Panc1 (cell line): ENCODE data around the gene ZSWIM3. TPM values are rescaled to one million over a fixed set of nuclear protein-coding genes. Genes with fewer than 3 reads are reported as not detected.

Experiments
- ATAC-seq: fragments of 200-7000 bp; cut with Tn5 transposase; 2 replicates; pipeline ENCODE4 v1.9.1; 2020; ENCODE audit warnings: mild to moderate bottlenecking, moderate library complexity
- BruUV-seq: library from RNA; stranded (reverse); fragments of 400-500 nt; replicated peaks from 2 replicates; lab custom pipeline; 2021; lab: Mats Ljungman, UMichigan
- CTCF ChIA-PET: fragments of 300-600 bp; sonication (Branson Sonifier 250); formaldehyde crosslinking; loops from one replicate; lab custom pipeline; 2022; ENCODE audit warnings: antibody characterized with exemption; lab: Charles Lee
- POLR2A ChIA-PET: fragments of 300-600 bp; sonication (Branson Sonifier 250); formaldehyde crosslinking; loops from one replicate; lab custom pipeline; 2022; ENCODE audit warnings: antibody characterized with exemption; lab: Charles Lee
- DNase-seq: peaks from one replicate; pipeline ENCODE4 v3.0.0-alpha.2; 2010; ENCODE audit warnings: low read depth, low spot score
- H3K27ac ChIP-seq: 2 replicates; pipeline ENCODE4 v1.5.1; 2011; ENCODE audit warnings: mild to moderate bottlenecking, low read length, inconsistent platforms
- H3K27me3 ChIP-seq: fragments of 200-500 bp; sonication (Bioruptor generic); 2 replicates; pipeline ENCODE4 v1.6.0; 2014; ENCODE audit warnings: low read length, inconsistent platforms; ENCODE audit not compliant: control insufficient read depth, insufficient read depth
- H3K36me3 ChIP-seq: fragments of 200-500 bp; sonication (Bioruptor generic); 2 replicates; pipeline ENCODE4 v1.5.1; 2014; ENCODE audit warnings: inconsistent platforms, mild to moderate bottlenecking, low read length, moderate library complexity; ENCODE audit not compliant: control insufficient read depth, insufficient read depth
- H3K4me1 ChIP-seq: 2 replicates; pipeline ENCODE4 v1.5.1; 2011; ENCODE audit warnings: inconsistent platforms, mild to moderate bottlenecking, low read length, moderate library complexity; ENCODE audit not compliant: control insufficient read depth, insufficient read depth
- H3K4me3 ChIP-seq, 2 experiments: 2 replicates each; pipeline ENCODE4 v1.5.1; 2011 to 2012; ENCODE audit warnings: low read depth in 2 of 2, low read length in 2 of 2, mild to moderate bottlenecking in 2 of 2, inconsistent platforms in 1 of 2, moderate library complexity in 1 of 2
- H3K9me3 ChIP-seq: fragments of 200-500 bp; sonication (Bioruptor generic); 2 replicates; pipeline ENCODE4 v1.5.1; 2014; ENCODE audit warnings: low read depth, mild to moderate bottlenecking, inconsistent platforms, low read length, moderate library complexity; ENCODE audit not compliant: control insufficient read depth, insufficient read depth
- POLR2AphosphoS5 ChIP-seq: IDR thresholded peaks from 2 replicates; pipeline ENCODE4 v1.6.1; 2012; ENCODE audit warnings: mild to moderate bottlenecking, low read depth, low read length, moderate library complexity
- SIN3A ChIP-seq: IDR thresholded peaks from 2 replicates; pipeline ENCODE4 v1.6.1; 2012; ENCODE audit warnings: low read depth, mild to moderate bottlenecking, low read length, moderate library complexity, borderline replicate concordance; ENCODE audit not compliant: insufficient read depth
- TCF7L2 ChIP-seq: IDR thresholded peaks from 2 replicates; pipeline ENCODE4 v1.6.1; 2011; ENCODE audit warnings: mild to moderate bottlenecking, low read depth, low read length, inconsistent platforms
- in situ Hi-C: cut with HindIII; loops from 2 replicates; pipeline ENCODE4 v1.10.0; 2016; ENCODE audit warnings: low sequenced_read_pairs, low pct_unique_long_range_greater_than_20kb
- intact Hi-C: fragments of 100-400 bp; cut with micrococcal nuclease; formaldehyde crosslinking; loops from one replicate; pipeline ENCODE4 v1.10.0; 2022; ENCODE audit not compliant: unreplicated experiment
- total RNA-seq: library from RNA; stranded (reverse); gene quantifications from one replicate; pipeline ENCODE4 v1.2.1, GENCODE V29; 2021; ENCODE audit not compliant: unreplicated experiment
- TF ChIP-seq, protein P1 (sequence below): fragments of 450-650 bp; IDR thresholded peaks from 2 replicates; pipeline ENCODE4 v1.5.1; 2017; ENCODE audit warnings: mild to moderate bottlenecking
- TF ChIP-seq, protein P2 (sequence below), 2 experiments: IDR thresholded peaks; 2 replicates each; pipeline ENCODE4 v1.6.1; 2011 to 2012; ENCODE audit warnings: low read depth in 2 of 2, control low read depth in 1 of 2, low read length in 1 of 2, mild to moderate bottlenecking in 1 of 2, moderate library complexity in 1 of 2; ENCODE audit not compliant: insufficient read depth in 1 of 2

Gene ZSWIM3
- total RNA-seq, 1 experiment from 2014 or later = 3.6 TPM

DNA sequence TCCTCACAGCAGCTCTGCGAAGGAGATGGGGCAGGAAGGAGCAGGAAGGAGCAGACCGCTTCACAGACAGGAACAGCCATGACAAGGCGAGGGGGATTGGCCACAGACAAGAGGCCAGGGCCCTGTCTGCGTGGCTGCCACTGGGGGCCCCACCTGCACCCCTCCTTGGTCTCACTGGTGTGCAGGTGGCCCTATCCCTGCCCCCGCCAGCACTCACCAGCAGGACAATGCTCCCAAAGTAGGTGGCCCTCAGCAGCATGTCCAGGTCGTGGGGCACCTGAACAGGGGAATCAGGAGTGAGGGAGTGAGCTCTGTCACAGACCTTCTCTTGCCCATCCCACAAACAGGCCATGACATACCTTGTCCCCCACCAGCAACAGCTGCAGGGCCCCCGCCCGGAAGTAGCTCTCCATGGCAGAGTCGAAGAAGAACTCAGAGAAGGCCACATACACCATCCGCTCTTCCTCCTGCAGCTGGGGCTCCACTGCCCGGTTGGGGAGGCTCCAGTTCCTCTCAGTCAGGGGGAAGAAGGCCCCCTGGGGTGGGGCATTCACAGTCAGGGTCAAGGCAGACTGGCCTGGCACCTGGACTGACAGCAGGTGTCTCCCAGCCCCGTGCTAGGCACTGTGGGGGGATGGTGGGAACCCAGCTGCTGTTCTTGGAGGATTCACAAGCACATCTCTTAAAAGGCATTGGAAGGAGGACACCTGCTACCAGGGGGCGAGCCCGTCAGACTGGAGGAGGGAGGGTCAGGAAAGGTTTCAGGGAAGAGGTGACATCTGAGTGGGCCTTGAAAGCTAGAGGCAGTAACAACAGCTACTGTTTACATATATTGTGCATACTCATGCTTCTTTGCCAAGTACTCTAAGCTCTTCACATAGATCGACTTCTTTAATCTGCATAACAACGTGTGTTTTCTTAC lies 47.4 kb downstream of the ZSWIM3 start:
- POLR2A ChIA-PET = interaction anchor here (0.5 to 1.1 kb wide), 2 partner anchors 20 to 30 kb away, joined by 6 to 14 read pairs; no protein-coding TSS in a partner anchor
- intact Hi-C loops = no loop called here
- no peak overlapping the region for H3K27ac ChIP-seq
- CTCF ChIA-PET = interaction anchor here (0.5 to 1.5 kb wide), 2 partner anchors 12 to 53 kb away, joined by 3 to 4 read pairs; no protein-coding TSS in a partner anchor
- DNase-seq = no peak
- in situ Hi-C loops = no loop called here
- no peaks in the 10 kb centered on the region for H3K36me3 ChIP-seq
- no TSS peak for BruUV-seq
- H3K4me1 ChIP-seq = peaks cover 4% of the 10 kb centered on the region
- ATAC-seq = no peak
- no peak overlapping the region for H3K4me3 ChIP-seq
- TF ChIP-seq TCF7L2 (no peak), POLR2AphosphoS5 (no peak), SIN3A (no peak)
- TF ChIP-seq, protein P1, sequence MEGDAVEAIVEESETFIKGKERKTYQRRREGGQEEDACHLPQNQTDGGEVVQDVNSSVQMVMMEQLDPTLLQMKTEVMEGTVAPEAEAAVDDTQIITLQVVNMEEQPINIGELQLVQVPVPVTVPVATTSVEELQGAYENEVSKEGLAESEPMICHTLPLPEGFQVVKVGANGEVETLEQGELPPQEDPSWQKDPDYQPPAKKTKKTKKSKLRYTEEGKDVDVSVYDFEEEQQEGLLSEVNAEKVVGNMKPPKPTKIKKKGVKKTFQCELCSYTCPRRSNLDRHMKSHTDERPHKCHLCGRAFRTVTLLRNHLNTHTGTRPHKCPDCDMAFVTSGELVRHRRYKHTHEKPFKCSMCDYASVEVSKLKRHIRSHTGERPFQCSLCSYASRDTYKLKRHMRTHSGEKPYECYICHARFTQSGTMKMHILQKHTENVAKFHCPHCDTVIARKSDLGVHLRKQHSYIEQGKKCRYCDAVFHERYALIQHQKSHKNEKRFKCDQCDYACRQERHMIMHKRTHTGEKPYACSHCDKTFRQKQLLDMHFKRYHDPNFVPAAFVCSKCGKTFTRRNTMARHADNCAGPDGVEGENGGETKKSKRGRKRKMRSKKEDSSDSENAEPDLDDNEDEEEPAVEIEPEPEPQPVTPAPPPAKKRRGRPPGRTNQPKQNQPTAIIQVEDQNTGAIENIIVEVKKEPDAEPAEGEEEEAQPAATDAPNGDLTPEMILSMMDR = no peak
- TF ChIP-seq, protein P2, sequence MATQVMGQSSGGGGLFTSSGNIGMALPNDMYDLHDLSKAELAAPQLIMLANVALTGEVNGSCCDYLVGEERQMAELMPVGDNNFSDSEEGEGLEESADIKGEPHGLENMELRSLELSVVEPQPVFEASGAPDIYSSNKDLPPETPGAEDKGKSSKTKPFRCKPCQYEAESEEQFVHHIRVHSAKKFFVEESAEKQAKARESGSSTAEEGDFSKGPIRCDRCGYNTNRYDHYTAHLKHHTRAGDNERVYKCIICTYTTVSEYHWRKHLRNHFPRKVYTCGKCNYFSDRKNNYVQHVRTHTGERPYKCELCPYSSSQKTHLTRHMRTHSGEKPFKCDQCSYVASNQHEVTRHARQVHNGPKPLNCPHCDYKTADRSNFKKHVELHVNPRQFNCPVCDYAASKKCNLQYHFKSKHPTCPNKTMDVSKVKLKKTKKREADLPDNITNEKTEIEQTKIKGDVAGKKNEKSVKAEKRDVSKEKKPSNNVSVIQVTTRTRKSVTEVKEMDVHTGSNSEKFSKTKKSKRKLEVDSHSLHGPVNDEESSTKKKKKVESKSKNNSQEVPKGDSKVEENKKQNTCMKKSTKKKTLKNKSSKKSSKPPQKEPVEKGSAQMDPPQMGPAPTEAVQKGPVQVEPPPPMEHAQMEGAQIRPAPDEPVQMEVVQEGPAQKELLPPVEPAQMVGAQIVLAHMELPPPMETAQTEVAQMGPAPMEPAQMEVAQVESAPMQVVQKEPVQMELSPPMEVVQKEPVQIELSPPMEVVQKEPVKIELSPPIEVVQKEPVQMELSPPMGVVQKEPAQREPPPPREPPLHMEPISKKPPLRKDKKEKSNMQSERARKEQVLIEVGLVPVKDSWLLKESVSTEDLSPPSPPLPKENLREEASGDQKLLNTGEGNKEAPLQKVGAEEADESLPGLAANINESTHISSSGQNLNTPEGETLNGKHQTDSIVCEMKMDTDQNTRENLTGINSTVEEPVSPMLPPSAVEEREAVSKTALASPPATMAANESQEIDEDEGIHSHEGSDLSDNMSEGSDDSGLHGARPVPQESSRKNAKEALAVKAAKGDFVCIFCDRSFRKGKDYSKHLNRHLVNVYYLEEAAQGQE (IDR thresholded peaks at IDR 0.05; ENCODE audit: insufficient read depth in 1 of 2, low read depth in 2 of 2, low read length in 1 of 2) = no peak
- H3K27me3 ChIP-seq = no peaks in the 10 kb centered on the region
- no peaks in the 10 kb centered on the region for H3K9me3 ChIP-seq

DNA sequence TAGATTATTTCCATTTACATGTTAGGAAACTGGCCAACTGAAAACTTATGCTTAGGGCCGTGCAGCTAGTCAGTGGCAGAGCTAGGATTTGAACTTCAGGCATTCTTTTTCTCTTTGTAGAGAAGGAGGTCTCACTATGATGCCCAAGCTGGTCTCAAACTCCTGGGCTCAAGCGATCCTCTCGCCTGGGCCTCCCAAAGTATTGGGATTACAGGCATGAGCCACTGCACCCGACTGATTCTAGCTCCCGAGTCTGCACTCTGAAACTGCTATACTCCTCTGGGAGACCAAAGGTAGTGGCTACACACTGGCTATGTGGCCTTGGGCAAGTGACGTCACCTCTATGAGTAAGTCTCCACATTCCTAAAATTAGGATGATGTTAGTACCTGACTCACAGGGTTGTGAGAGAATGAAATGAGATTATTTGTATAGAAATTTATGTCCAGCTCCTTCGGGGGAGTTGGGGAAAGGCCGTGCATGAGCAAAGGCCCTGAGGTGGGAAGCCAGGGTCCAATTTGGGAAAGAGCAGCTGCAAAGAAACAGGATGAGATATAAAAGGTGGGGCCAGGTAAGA lies 48.2 kb downstream of the ZSWIM3 start:
- intact Hi-C loops (no loop called here), in situ Hi-C loops (no loop called here)
- CTCF ChIA-PET = interaction anchor here (0.5 to 1.5 kb wide), 3 partner anchors 13 to 54 kb away, joined by 3 to 4 read pairs (median 3); no protein-coding TSS in a partner anchor
- POLR2A ChIA-PET = interaction anchor here (1.1 kb wide), 1 partner anchor 19 kb away, joined by 6 read pairs; no protein-coding TSS in a partner anchor
- Histone ChIP-seq H3K4me3 (no peak overlapping the region), H3K36me3 (no peaks in the 10 kb centered on the region), H3K9me3 (no peaks in the 10 kb centered on the region), H3K4me1 (peaks cover 8% of the 10 kb centered on the region), H3K27ac (no peak overlapping the region), H3K27me3 (no peaks in the 10 kb centered on the region)
- DNase-seq = peak; percentile 58
- no TSS peak for BruUV-seq
- ATAC-seq = peak; percentile 69
- no peak for TF ChIP-seq POLR2AphosphoS5
- TF ChIP-seq, protein P1 = no peak
- no peak for TF ChIP-seq SIN3A
